Measurements from ENCODE around the gene LIM2.
"Not testable (repeated sequence)": the region's sequence is repeated elsewhere in the genome, so short reads cannot be mapped to it uniquely, and the experiment has no call there.

The LIM2 gene, protein sequence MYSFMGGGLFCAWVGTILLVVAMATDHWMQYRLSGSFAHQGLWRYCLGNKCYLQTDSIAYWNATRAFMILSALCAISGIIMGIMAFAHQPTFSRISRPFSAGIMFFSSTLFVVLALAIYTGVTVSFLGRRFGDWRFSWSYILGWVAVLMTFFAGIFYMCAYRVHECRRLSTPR

DNA sequence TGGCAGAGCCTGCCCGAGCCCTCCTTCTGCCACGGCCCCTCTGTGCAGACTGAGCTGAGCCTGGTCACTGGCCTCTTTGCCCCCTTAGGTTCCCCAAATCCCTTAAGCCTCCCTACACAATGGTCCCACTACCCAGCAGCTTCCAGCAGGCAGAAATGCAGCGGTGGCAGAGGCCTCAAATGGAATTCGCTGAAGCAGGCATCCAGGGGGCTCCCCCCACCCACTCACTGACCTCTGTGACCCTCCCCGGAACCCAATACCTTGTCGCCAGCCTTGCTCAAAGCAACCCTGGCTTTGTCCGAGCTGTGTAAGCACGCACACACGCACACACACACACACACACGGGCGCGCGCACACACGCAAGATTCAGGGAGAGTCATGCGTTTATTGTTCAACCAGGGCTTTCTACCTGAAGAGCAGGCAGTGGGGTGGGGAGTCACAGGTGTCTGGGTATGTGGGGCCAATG is at the start of gene LIM2:
LIM2 (minus strand) TSS at position 51 of the 466 bp plus-strand sequence. CDS start 531 bp downstream, outside the sequence.
- DNase-seq = no peak

DNA sequence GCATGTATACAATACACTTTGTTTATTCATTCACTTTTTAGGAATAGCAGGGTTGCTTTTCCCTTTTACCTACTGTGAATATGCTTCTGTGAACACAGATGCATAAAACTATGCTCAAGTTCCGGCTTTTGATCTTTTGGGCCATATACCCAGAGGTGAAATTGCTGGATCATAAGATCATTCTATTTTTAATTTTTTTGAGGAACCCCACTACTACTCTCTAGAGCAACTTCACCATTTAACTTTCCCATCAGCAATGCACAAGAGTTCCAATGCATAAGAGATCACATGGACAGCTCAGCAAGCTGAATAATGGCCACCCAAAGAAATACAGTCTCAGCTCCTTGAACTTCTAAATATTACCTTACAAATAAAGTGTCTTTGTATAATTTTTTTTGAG is 46.7 kb upstream of the LIM2 start:
- no peak for DNase-seq

GRCh38 chr19:51433043-51433442 is 45.3 kb upstream of the LIM2 start:
- no peak for DNase-seq

DNA sequence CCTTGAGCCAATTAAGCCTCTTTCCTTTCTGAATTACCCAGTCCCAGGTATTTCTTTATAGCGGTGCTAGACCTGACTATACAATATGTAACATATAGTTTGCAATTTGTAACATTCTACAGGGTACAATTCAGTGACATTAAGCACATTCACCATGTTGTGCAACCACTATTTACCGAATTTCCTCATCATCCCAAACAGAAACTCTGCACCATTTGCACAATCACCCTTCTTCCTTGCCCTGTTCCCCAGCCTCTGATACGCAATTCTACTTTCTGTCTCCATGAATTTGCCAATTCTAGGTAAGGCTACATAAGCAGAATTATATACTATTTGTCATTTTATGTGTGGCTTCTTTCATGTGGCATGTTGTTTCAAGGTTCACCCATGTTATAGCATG is 43.4 kb upstream of the LIM2 start:
- DNase-seq = no peak

- DNase-seq = no peak
These were observed 42.4 kb upstream of the LIM2 start for GRCh38 chr19:51430221-51430620.

- DNase-seq = no peak
These were observed 39.4 kb upstream of the LIM2 start for GRCh38 chr19:51427201-51427600.

DNA sequence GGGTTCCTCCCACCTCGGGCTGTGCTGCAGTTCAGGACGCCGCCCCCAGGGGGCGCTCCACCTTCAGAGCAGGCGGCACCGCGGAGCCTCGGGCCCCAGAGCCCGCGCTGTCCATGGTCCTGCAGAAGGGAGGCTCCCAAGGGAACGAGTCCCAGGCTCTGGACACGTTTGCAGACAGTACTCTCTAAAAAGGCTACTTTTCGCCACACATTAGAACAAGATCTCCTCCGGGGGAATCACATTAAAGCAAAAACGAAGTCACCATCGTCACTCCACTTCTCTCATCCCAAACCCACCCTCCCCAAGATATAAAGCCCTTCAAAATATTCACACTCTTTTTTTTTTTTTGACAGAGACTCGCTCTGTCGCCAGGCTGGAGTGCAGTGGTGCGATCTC is 34.3 kb upstream of the LIM2 start:
- DNase-seq = peak; percentile 54 to 79

- DNase-seq = no peak
These were observed 33.7 kb upstream of the LIM2 start for GRCh38 chr19:51421229-51422052.

DNA sequence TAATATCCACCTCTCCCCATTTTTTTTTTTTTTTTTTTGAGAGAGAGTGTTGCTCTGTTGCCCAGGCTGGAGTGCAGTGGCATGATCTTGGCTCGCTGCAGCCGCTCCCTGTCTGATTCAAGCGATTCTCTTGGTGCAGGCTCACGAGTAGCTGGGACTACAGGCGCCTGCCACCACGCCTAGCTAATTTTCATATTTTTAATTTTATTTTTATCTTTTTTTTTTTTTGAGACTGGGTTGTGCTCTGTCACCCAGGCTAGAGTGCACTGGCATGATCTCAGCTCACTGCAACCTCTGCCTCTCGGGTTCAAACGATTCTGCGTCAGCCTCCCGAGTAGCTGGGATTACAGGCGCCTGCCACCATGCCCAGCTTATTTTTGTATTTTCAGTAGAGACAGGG is 32.7 kb upstream of the LIM2 start:
- DNase-seq = not testable (repeated sequence)

GRCh38 chr19:51418707-51419106 is 30.9 kb upstream of the LIM2 start:
- no peak for DNase-seq

GRCh38 chr19:51417810-51418157 is 30.0 kb upstream of the LIM2 start:
- DNase-seq = no peak

DNA sequence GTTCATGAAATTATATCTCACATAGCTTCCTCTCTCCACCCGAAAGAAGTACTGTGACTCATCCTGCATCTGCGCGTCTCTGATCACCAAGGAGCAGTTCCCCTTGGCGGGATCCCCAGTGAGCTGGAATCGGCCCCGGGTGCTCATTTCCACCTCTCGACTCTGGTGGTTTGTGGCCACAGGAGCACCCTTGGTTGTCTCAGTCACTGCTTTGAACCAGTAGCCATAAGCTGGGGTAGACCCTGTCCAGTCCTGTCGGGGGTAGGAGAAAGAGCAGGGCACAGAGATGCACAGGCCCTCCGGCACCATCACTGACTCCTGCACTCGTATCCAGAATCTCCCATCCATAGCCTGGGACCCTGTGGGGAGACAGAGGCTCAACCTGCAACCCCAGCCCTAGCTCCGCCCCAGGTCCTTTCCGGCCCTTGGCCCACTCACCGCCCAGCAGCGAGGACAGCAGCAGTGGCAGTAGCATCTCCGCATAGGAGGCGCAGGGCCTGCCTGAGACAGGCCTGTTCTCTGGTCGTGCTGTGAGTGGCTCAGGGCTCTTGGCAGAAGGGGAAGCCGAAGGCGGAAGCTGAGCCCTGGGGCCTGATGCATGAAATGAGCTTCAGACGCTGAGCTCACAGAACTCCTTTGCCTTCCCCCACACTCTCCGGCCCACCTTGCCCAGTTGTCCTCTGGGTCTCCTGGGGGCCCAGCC is 29.5 kb upstream of the LIM2 start, which contains the start of gene SIGLEC10:
SIGLEC10 (minus strand) TSS at position 536 of the 703 bp plus-strand sequence; CDS start at position 475, 61 bp downstream.
- DNase-seq = no peak

- DNase-seq = not testable (repeated sequence)
These were observed 28.6 kb upstream of the LIM2 start for GRCh38 chr19:51416422-51416821.

GRCh38 chr19:51415187-51415586 is 27.4 kb upstream of the LIM2 start:
- DNase-seq = no peak

GRCh38 chr19:51410950-51411748 is 23.4 kb upstream of the LIM2 start:
- no peak for DNase-seq

DNA sequence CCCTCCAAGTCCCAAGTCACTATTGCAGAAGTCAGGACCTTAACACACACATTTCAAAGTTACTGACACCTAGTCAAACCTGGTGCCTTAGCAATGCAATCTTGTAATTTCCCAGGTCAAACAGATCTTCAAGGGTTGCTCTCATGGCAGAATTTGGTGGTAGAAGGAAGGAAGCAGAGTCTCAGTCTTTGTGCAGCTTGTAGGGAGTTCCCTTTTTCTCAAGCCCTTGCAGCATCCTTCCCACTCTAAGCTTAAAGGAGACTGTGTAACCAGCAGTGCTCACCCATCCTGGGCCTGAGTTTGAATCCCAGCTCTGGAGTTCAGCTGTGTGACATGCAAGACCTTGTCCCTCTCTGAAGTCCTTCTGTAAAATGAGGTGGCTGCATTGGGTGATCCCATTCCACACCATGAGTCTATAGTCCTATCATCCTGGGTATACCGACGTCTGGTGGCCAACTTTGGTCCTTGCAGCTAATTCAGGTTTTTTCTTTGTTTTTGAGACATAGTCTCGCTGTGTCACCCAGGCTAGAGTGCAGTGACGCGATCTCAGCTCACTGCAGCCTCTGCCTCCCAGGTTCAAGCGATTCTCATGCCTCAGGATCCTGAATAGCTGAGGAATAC is 19.8 kb upstream of the LIM2 start:
- DNase-seq = peak in 1 of 2 experiments; percentile 10

- DNase-seq = no peak
These were observed 14.3 kb upstream of the LIM2 start for GRCh38 chr19:51402117-51402516.

- DNase-seq = not testable (repeated sequence)
These were observed 12.2 kb upstream of the LIM2 start for GRCh38 chr19:51399936-51400335.

- no peak for DNase-seq
These were observed 11.5 kb upstream of the LIM2 start for GRCh38 chr19:51399231-51399630.

GRCh38 chr19:51398096-51398704 is 10.4 kb upstream of the LIM2 start:
- peak in 1 of 2 experiments; percentile 47 for DNase-seq

GRCh38 chr19:51397453-51397852 is 9.7 kb upstream of the LIM2 start:
- DNase-seq = not testable (repeated sequence)

DNA sequence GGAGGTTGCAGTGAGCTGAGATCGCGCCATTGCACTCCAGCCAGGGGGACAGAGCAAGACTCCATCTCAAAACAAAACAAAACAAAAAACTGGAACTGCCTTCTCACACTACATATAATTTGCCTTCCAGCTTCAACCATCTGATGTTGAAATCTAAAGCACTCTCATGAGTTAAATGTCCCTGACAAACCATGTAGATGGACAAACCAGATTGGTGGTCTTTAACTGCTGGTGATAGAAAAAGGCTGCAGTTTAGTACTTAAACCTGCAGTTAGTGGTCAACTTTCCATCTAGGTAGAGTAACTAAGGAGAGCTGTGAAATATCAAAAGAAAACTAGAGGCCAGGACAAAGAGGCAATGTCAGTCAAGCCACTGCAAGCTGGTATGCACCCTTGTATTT is 8.4 kb upstream of the LIM2 start:
- no peak for DNase-seq
